ENCODE results near the gene LEMD1.

Gene LEMD1

GRCh38 chr1:205421798-205422197, at the start of gene LEMD1:
Gene LEMD1, minus strand, starts transcription at chr1:205422056. Its CDS starts 1,520 bp downstream, at chr1:205420536.
- DNase-seq: peak; percentile 20

DNA sequence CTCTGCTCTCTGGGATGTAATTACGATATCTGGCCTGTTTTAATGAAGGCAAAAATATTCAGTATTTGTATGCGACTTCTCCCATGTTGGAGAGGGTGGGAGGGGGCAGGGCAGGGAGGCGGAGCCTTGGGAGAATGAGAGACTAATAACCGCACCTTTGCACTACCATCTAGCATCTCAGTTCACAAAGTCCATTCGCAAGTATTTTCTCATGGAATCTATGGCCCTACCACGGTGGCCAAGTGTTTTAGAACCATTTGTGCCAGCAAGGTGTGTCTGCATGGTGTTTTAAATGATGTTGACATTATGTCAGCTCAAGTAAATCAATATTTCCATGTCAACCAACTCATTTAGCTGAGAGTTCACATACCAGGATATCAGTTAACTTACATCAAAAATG, 48.3 kb upstream of the LEMD1 start:
- no peak for DNase-seq

DNA sequence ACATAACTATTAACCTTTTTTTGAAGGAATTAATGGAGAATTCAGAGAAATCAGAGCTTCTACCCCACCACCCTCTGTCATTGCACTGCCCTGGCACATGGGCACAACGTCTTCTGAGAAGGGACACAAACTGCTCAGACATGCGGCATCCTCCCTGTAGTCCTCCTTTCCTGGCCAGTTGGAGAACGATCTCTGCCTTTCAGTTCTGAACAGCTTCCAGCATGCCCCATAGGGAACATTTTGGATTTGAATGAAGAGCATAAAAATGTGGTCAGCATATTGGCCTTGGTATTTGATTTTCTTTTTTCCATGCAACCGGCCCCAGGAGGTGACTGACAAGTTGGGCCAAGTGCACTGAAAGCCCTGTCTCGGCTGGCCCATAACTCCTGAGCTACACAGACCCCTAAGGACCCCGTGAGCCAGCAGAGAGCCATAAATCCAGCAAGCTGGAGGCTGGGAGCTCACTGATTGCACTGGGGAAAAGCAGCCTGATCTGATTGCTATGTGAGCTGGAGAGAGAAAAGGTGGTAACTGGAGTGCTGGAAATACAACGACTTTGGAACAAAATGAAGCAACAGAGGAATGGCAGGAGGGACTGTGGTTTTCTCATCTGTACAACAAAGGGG, 44.9 kb upstream of the LEMD1 start:
- DNase-seq: no peak

DNA sequence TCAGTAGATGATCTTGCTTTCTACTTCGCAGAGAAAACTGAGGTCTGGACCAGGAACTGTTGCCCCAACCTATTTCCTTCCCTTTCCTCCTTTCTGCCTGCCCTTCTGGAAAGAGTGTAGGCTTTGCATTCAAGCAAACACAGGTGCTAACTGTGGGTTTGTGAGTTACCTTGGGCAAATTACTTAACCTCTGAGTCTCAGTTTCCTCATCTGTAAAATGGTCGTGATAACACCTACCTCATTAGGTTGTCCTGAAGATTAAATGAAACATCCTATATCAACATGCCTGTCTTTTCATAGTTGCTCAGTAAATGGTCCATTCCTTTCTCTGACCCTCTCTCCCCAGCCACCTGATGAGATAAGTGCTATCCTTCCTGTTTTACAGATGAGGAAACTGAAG, 43.5 kb upstream of the LEMD1 start:
- no peak for DNase-seq

- DNase-seq: peak; percentile 64
These were observed 37.1 kb upstream of the LEMD1 start for GRCh38 chr1:205458777-205459566.

GRCh38 chr1:205456868-205457745, 35.3 kb upstream of the LEMD1 start:
- DNase-seq: no peak

GRCh38 chr1:205456383-205456867, 34.6 kb upstream of the LEMD1 start:
- no peak for DNase-seq

GRCh38 chr1:205455581-205456382, 33.9 kb upstream of the LEMD1 start, which contains the start of gene BLACAT1:
Gene BLACAT1, minus strand, starts transcription at chr1:205456045.
- no peak for DNase-seq

DNA sequence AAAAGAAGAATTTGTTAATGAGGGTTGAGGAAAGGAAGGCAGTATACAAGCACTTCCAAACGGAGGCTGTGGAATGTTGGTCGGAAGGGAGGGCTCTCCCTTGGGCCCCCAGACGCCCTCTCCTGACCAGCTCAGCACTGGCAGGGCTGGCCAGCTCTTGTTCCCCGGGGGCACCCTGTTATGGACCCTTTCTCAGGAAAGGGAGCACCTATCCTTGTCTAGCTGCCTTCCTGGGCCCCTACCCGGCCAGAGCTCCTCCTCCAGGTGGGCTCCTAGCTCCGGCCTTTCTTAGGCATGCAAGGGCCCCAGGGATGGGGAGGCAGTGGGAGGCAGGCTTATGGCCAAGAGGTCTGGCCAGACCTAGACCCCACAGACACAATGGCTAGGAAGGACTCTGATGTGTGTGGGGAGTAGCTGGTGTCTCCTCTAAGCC, 33.1 kb upstream of the LEMD1 start:
- DNase-seq: no peak

GRCh38 chr1:205453466-205453865, 31.6 kb upstream of the LEMD1 start:
- peak; percentile 60 for DNase-seq

DNA sequence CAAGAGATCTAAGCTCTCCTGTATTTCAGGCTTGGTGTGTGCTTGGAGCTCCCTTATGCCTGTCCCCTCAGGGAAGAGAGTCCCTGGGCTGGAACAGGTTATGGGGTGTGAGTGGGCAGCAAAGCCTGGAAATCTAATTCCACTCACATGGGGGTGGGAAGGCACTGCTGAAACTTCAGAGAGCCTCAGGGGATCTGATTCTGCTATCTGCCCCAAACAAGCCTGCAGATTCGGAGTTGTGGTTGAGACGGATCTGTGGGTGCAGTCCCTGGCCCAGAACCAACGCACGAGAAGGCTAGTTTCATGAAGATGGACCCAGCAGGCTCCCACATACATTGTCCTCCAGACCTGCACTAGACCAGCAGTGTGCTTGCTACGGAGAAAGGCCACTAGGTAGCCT, 31.1 kb upstream of the LEMD1 start:
- no peak for DNase-seq

GRCh38 chr1:205452364-205452763, 30.5 kb upstream of the LEMD1 start:
- no peak for DNase-seq

GRCh38 chr1:205451759-205452164, 29.9 kb upstream of the LEMD1 start:
- no peak for DNase-seq

- DNase-seq: no peak
These were observed 29.3 kb upstream of the LEMD1 start for GRCh38 chr1:205451202-205451601.

DNA sequence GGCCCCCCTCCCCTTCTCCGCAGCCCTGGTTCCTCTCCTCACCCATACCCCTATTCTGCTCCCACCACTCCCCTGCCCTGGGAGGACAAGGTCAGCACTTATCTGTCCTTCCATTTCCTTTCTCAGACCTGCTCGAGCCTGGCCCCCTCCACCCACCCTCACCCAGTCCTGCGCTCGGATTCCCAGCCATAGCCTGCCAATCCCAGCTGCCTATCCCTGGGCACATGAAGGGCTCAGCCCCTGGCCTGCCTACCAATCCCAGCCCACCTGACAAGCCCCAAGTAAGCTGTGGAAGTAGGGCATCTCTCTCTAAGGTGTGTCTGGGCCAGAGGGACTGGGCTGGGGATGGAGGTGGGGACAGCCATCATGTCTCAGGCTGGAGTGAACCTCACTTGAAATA, 28.6 kb upstream of the LEMD1 start:
- peak; percentile 39 for DNase-seq

DNA sequence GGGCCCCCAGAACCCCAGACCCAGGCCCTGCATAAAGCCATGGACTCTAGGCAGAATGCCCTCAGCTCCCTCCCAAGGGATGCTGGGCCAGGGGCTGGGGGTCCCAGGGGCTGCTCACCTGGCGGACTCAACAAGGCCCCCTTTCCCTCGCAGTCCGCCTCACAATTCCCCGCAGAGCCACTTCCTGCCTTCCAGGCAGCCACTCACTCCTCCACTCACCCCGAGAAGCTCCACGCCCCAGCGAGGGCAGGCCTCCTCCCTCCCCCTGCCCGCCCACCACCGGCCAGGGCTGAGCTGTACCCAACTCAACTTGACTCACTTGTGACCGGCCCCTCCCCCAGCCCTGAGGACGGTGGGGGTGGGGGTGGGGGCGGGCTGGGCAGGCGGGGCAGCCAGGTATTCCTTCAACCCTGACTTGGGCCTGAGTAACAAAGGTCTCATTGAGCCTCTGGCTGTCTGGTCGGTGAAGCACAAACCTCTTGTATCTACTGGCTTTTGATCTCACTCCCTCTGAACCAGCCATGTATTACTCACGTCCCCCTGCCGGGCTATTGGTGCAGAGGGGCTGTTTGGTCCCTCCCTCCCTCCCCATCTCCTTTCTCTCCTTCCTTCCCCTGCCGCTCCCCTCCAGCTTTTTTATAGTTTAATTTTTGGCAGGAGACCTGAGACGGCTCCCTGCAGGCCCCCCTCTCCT, 28.0 kb upstream of the LEMD1 start:
- DNase-seq: peak; percentile 86

GRCh38 chr1:205449254-205449749, 27.4 kb upstream of the LEMD1 start:
- DNase-seq: no peak

- DNase-seq: no peak
These were observed 26.8 kb upstream of the LEMD1 start for GRCh38 chr1:205448540-205449253.

GRCh38 chr1:205447457-205448341, 25.8 kb upstream of the LEMD1 start:
- DNase-seq: peak; percentile 96

- no peak for DNase-seq
These were observed 25.0 kb upstream of the LEMD1 start for GRCh38 chr1:205446828-205447227.

Data from NCI-H226 (cell line).